K562 (cell line): ENCODE data around the gene DDR1. TPM values are rescaled to one million over a fixed set of nuclear protein-coding genes. Genes with fewer than 3 reads are reported as not detected.

Experiments
- ELF1 ChIP-seq: fragments of 200-800 bp; sonication (Bioruptor generic); IDR thresholded peaks from 2 replicates; pipeline ENCODE4 v1.6.1; 2016; ENCODE audit warnings: missing genetic modification characterization, missing compliant biosample characterization
- HINFP ChIP-seq: fragments of 450-650 bp; conservative IDR thresholded peaks from 2 replicates; pipeline ENCODE4 v1.6.1; 2016; ENCODE audit warnings: missing genetic modification characterization, low read depth, mild to moderate bottlenecking, control low read depth, missing compliant biosample characterization
- PREB ChIP-seq: sonication (generic); formaldehyde crosslinking; IDR thresholded peaks from 2 replicates; pipeline ENCODE4 v1.8.1; 2023; ENCODE audit warnings: mild to moderate bottlenecking, missing genetic modification reagents
- SREBF1 ChIP-seq: fragments of 150-350 bp; IDR thresholded peaks from 2 replicates; pipeline ENCODE4 v1.6.1; 2014; ENCODE audit warnings: antibody characterized with exemption, low read depth, low read length, borderline replicate concordance
- YY1 ChIP-seq, 3 experiments: IDR thresholded peaks; 2 replicates each; pipeline ENCODE4 v1.6.1; 2011; ENCODE audit warnings: low read length in 2 of 3, mild to moderate bottlenecking in 2 of 3, moderate library complexity in 2 of 3, borderline replicate concordance in 1 of 3, control low read depth in 1 of 3, low read depth in 1 of 3; ENCODE audit not compliant: insufficient read depth in 3 of 3, insufficient replicate concordance in 2 of 3, control insufficient read depth in 1 of 3, insufficient read length in 1 of 3; ENCODE audit errors: extremely low read depth in 1 of 3
- ZNF551 ChIP-seq: fragments of 250-450 bp; sonication (Bioruptor Pico); IDR thresholded peaks from 2 replicates; pipeline ENCODE4 v1.5.0; 2021; ENCODE audit warnings: mild to moderate bottlenecking, moderate library complexity
- ZNF696 ChIP-seq: fragments of 250-450 bp; sonication (Bioruptor Pico); conservative IDR thresholded peaks from 2 replicates; pipeline ENCODE4 v1.4.0; 2020; ENCODE audit warnings: mild to moderate bottlenecking, moderate library complexity
- ZNF699 ChIP-seq: fragments of 250-450 bp; sonication (Bioruptor Pico); IDR thresholded peaks from 2 replicates; pipeline ENCODE4 v1.8.0; 2021; ENCODE audit warnings: mild to moderate bottlenecking, moderate library complexity; ENCODE audit not compliant: insufficient replicate concordance
- ZNF75A ChIP-seq: fragments of 450-650 bp; formaldehyde crosslinking; IDR thresholded peaks from 2 replicates; pipeline ENCODE4 v1.4.0; 2020; ENCODE audit warnings: mild to moderate bottlenecking
- polyA plus RNA-seq, 8 experiments: library from polyadenylated mRNA; depleted of rRNA in 4 of 8; stranded (reverse) in 5 of 8; unstranded in 3 of 8; fragments of >200 nt; fragmentation: Nextera tagmentation in 2 of 8; fragmentation: Illumina TruSeq in 1 of 8; extraction: Ambion mirVana in 2 of 8; extraction: Trizol in 1 of 8; gene quantifications; 2 replicates each; pipeline versions ENCODE4 v1.2.1 to v1.2.3, GENCODE V29; 2011 to 2014; ENCODE audit warnings: inconsistent platforms in 1 of 8, missing spikeins in 1 of 8
- total RNA-seq, 7 experiments: library from RNA; depleted of rRNA in 6 of 7; stranded (reverse); fragments of >200 nt in 6 of 7; fragmentation: Illumina TruSeq in 2 of 7; extraction: Trizol in 2 of 7; gene quantifications; 2 replicates each; pipeline versions ENCODE4 v1.2.1 to v1.2.3, GENCODE V29; 2011 to 2021; ENCODE audit warnings: low replicate concordance in 1 of 7

DDR1 gene
- total and polyA plus RNA-seq, 9 of the 15 experiments (the other 6 are each of a cell fraction or from before 2014, with no cell fraction given): 1.4 to 44.6 (median 12.2) TPM

GRCh38 chr6:30854285-30855040 is 29.9 kb upstream of the DDR1 start (continued):
- no peak for TF ChIP-seq PREB
- TF ChIP-seq HINFP (tag): no peak
- TF ChIP-seq ZNF75A (CRISPR knock-in tag): no peak
- TF ChIP-seq SREBF1: no peak
- TF ChIP-seq ZNF551 (CRISPR knock-in tag): no peak
- TF ChIP-seq ZNF696 (CRISPR knock-in tag): no peak
- TF ChIP-seq ZNF699 (CRISPR knock-in tag): no peak
- no peak for TF ChIP-seq ELF1 (tag)
- no peak for TF ChIP-seq YY1 (IDR thresholded peaks at IDR 0.05; ENCODE audit: borderline replicate concordance in 1 of 3, control insufficient read depth in 1 of 3, extremely low read depth in 1 of 3, insufficient read depth in 3 of 3, insufficient read length in 1 of 3, insufficient replicate concordance in 2 of 3, low read depth in 1 of 3, low read length in 2 of 3)
